ENCODE data around the gene BAIAP2L1. TPM values are rescaled to one million over a fixed set of nuclear protein-coding genes. Genes with fewer than 3 reads are reported as not detected.
"Not testable (repeated sequence)": the region's sequence is repeated elsewhere in the genome, so short reads cannot be mapped to it uniquely, and the experiment has no call there.

Gene BAIAP2L1
- total RNA-seq, 1 donor from 2014 or later = 19.7 TPM

- DNase-seq (ENCODE audit: low read depth) = no peak
These were observed 78.3 kb downstream of the BAIAP2L1 start for GRCh38 chr7:98322331-98323270.

GRCh38 chr7:98321301-98321700 lies 79.6 kb downstream of the BAIAP2L1 start:
- no peak for DNase-seq (ENCODE audit: low read depth)

GRCh38 chr7:98319176-98319575 lies 81.7 kb downstream of the BAIAP2L1 start:
- DNase-seq (ENCODE audit: low read depth) = no peak

GRCh38 chr7:98317366-98318040 lies 83.4 kb downstream of the BAIAP2L1 start:
- DNase-seq (ENCODE audit: low read depth) = no peak

- not testable (repeated sequence) for DNase-seq (ENCODE audit: low read depth)
These were observed 84.8 kb downstream of the BAIAP2L1 start for GRCh38 chr7:98315994-98316527.

GRCh38 chr7:98315318-98315993 lies 85.4 kb downstream of the BAIAP2L1 start:
- no peak for DNase-seq (ENCODE audit: low read depth)

GRCh38 chr7:98314469-98314868 lies 86.4 kb downstream of the BAIAP2L1 start:
- no peak for DNase-seq (ENCODE audit: low read depth)

GRCh38 chr7:98312201-98312600 lies 88.7 kb downstream of the BAIAP2L1 start:
- DNase-seq (ENCODE audit: low read depth) = no peak

GRCh38 chr7:98309566-98309965 lies 91.3 kb downstream of the BAIAP2L1 start:
- no peak for DNase-seq (ENCODE audit: low read depth)

- no peak for DNase-seq (ENCODE audit: low read depth)
These were observed 92.9 kb downstream of the BAIAP2L1 start for GRCh38 chr7:98307971-98308466.

GRCh38 chr7:98305951-98306535 lies 94.8 kb downstream of the BAIAP2L1 start:
- no peak for DNase-seq (ENCODE audit: low read depth)

GRCh38 chr7:98303906-98304305 lies 97.0 kb downstream of the BAIAP2L1 start:
- DNase-seq (ENCODE audit: low read depth) = no peak

- no peak for DNase-seq (ENCODE audit: low read depth)
These were observed 97.6 kb downstream of the BAIAP2L1 start for GRCh38 chr7:98303176-98303865.

- no peak for DNase-seq (ENCODE audit: low read depth)
These were observed 99.0 kb downstream of the BAIAP2L1 start for GRCh38 chr7:98301693-98302470.

- DNase-seq (ENCODE audit: low read depth) = no peak
These were observed 100.1 kb downstream of the BAIAP2L1 start for GRCh38 chr7:98300595-98301372.

GRCh38 chr7:98297626-98298286 lies 103.1 kb downstream of the BAIAP2L1 start:
- no peak for DNase-seq (ENCODE audit: low read depth)

GRCh38 chr7:98296833-98297232 lies 104.1 kb downstream of the BAIAP2L1 start:
- no peak for DNase-seq (ENCODE audit: low read depth)

All from myocyte (in vitro differentiated cells).